T-helper 17 cell (primary cell): ENCODE data around the gene PTGDR. TPM values are rescaled to one million over a fixed set of nuclear protein-coding genes. Genes with fewer than 3 reads are reported as not detected.
A peak's percentile ranks its signal among the peaks of the same experiment; 100 is the strongest.

Source experiments
- ATAC-seq: fragments of 150-1000 bp; cut with Tn5 transposase; 2 replicates; pipeline ENCODE4 v1.10.0; 2021; ENCODE audit warnings: mild to moderate bottlenecking, moderate library complexity
- DNase-seq, 3 donors: peaks; one replicate each; pipeline versions ENCODE4 v3.0.0 to v3.0.0-alpha.2; 2020 to 2021
- H3K9me3 ChIP-seq: one replicate; pipeline ENCODE4 v1.7.0; 2013; ENCODE audit warnings: low read length, mild to moderate bottlenecking; ENCODE audit not compliant: control insufficient read depth, poor library complexity, severe bottlenecking
- H3K27ac Mint-ChIP-seq: one replicate; pipeline ENCODE4 v1.8.0; 2022; ENCODE audit warnings: mild to moderate bottlenecking, moderate library complexity, mixed read lengths
- H3K27me3 Mint-ChIP-seq: one replicate; pipeline ENCODE4 v1.8.0; 2022; ENCODE audit warnings: mixed read lengths
- H3K36me3 Mint-ChIP-seq: one replicate; pipeline ENCODE4 v1.8.0; 2022; ENCODE audit warnings: low read depth, mixed read lengths
- H3K4me1 Mint-ChIP-seq: one replicate; pipeline ENCODE4 v1.8.0; 2022; ENCODE audit warnings: mild to moderate bottlenecking, mixed read lengths
- H3K4me3 Mint-ChIP-seq: one replicate; pipeline ENCODE4 v1.8.0; 2022; ENCODE audit warnings: mild to moderate bottlenecking, moderate library complexity, mixed read lengths
- total RNA-seq, 4 donors: library from RNA in 2 of 4; stranded (reverse) in 2 of 4; gene quantifications; one replicate each; pipeline ENCODE4 v1.2.3 and lab custom pipeline; 2022 to 2026

Gene PTGDR
- total RNA-seq, 2 donors from 2014 or later = 2.5 to 3.7 TPM

- Mint-ChIP-seq H3K4me1 (peaks cover 58% of the 10 kb centered on the region), H3K27me3 (peaks cover 3% of the 10 kb centered on the region), H3K27ac (peak overlapping the region; percentile 99), H3K36me3 (peaks cover 13% of the 10 kb centered on the region), H3K4me3 (peak overlapping the region; percentile 61)
- DNase-seq = no peak
- ATAC-seq = no peak
- H3K9me3 ChIP-seq = no peaks in the 10 kb centered on the region
Observed at GRCh38 chr14:52319919-52320318, 52.4 kb downstream of the PTGDR start.

- H3K27ac Mint-ChIP-seq = peak overlapping the region; percentile 90
- H3K9me3 ChIP-seq = no peaks in the 10 kb centered on the region
- H3K36me3 Mint-ChIP-seq = peaks cover 15% of the 10 kb centered on the region
- H3K27me3 Mint-ChIP-seq = no peaks in the 10 kb centered on the region
- peaks cover 52% of the 10 kb centered on the region for H3K4me1 Mint-ChIP-seq
- peak; percentile 80 for ATAC-seq
- peak overlapping the region; percentile 74 for H3K4me3 Mint-ChIP-seq
- no peak for DNase-seq
Observed at GRCh38 chr14:52325126-52325525, 57.6 kb downstream of the PTGDR start.

DNA sequence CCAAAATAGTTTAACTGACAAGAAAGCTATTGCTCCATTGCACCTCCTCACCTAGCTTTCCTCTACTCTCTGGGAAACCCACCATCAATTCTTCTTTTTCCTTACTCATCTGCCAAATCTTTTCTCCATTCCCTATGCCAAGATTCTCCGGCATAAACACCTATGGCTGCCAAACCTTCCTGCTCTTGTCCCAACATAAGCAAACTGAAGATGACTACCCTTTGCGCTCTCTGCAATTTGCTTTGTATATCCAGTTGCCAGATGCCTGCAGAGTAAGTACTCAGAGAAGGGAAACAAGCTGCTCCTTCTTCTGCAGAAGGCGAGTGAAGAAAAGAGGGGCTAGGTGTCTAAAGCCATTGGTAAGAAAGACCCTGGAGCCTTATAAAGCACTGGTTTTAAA is 58.1 kb downstream of the PTGDR start:
- Mint-ChIP-seq H3K4me1 (peaks cover 49% of the 10 kb centered on the region), H3K27me3 (no peaks in the 10 kb centered on the region)

More for the DNA sequence above, 58.1 kb downstream of the PTGDR start:
- ATAC-seq (no peak), DNase-seq (no peak)
- H3K4me3 Mint-ChIP-seq = peak overlapping the region; percentile 74
- no peaks in the 10 kb centered on the region for H3K9me3 ChIP-seq
- no peak overlapping the region for H3K27ac Mint-ChIP-seq
- H3K36me3 Mint-ChIP-seq = peaks cover 15% of the 10 kb centered on the region

Other genes starting within 250 kb of the PTGDR start
- 1 to 10 TPM in 1 of 2 donors, under 1 TPM in 1; 0.62 to 2.2 TPM for gene NID2, start 198.6 kb upstream of the PTGDR start, total RNA-seq
- 10 to 100 TPM; 40.5 to 52.1 TPM for gene PTGER2, start 46.6 kb downstream of the PTGDR start, total RNA-seq